MCF 10A (cell line): ENCODE measurements around the gene MRAS. TPM values are rescaled to one million over a fixed set of nuclear protein-coding genes. Genes with fewer than 3 reads are reported as not detected.

ENCODE experiments used
- BruUV-seq: library from RNA; stranded (reverse); fragments of 400-500 nt; replicated peaks from 2 replicates; lab custom pipeline; 2021; lab: Mats Ljungman, UMichigan
- CTCF ChIA-PET: fragments of 300-600 bp; sonication (Branson Sonifier 250); formaldehyde crosslinking; extraction: SDS; loops from one replicate; lab custom pipeline; 2021; ENCODE audit warnings: antibody characterized with exemption, inconsistent platforms; lab: Yijun Ruan, JAX
- POLR2A ChIA-PET: fragments of 300-600, 350-650 bp; sonication (Branson Sonifier 250); formaldehyde crosslinking; extraction: SDS; loops from one replicate; lab custom pipeline; 2020; ENCODE audit warnings: antibody characterized with exemption, inconsistent platforms; lab: Yijun Ruan, JAX
- DNase-seq: peaks from one replicate; pipeline ENCODE4 v3.0.0-alpha.2; 2018; ENCODE audit not compliant: unreplicated experiment
- H3K27ac Mint-ChIP-seq: one replicate; pipeline ENCODE4 v1.8.0; 2022; ENCODE audit warnings: mild to moderate bottlenecking, low read depth, mixed read lengths; ENCODE audit not compliant: unreplicated experiment
- H3K27me3 Mint-ChIP-seq: one replicate; pipeline ENCODE4 v1.8.0; 2022; ENCODE audit warnings: mixed read lengths; ENCODE audit not compliant: insufficient read depth, unreplicated experiment
- H3K36me3 Mint-ChIP-seq: one replicate; pipeline ENCODE4 v1.8.0; 2022; ENCODE audit warnings: mild to moderate bottlenecking, moderate library complexity, mixed read lengths; ENCODE audit not compliant: insufficient read depth, unreplicated experiment
- H3K4me1 Mint-ChIP-seq: one replicate; pipeline ENCODE4 v1.8.0; 2022; ENCODE audit warnings: mixed read lengths; ENCODE audit not compliant: insufficient read depth, unreplicated experiment
- H3K4me3 Mint-ChIP-seq: one replicate; pipeline ENCODE4 v1.8.0; 2022; ENCODE audit warnings: mild to moderate bottlenecking, moderate library complexity, mixed read lengths; ENCODE audit not compliant: unreplicated experiment
- H3K9me3 Mint-ChIP-seq: one replicate; pipeline ENCODE4 v1.8.0; 2022; ENCODE audit warnings: mixed read lengths; ENCODE audit not compliant: unreplicated experiment
- CTCF ChIP-seq: fragments of 200-600 bp; IDR thresholded peaks from one replicate; pipeline ENCODE4 v1.8.0; 2022; ENCODE audit warnings: antibody characterized with exemption, mild to moderate bottlenecking; ENCODE audit not compliant: unreplicated experiment
- intact Hi-C: fragments of 100-400 bp; cut with micrococcal nuclease; formaldehyde crosslinking; loops from 2 replicates; pipeline ENCODE4 v1.14.1; 2022
- total RNA-seq: library from RNA; stranded (reverse); gene quantifications from 2 replicates; pipeline ENCODE4 v1.2.3, GENCODE V29; 2022

The MRAS gene
- total RNA-seq, 1 experiment from 2014 or later, result 5.2 TPM

GRCh38 chr3:138441742-138442141, 93.4 kb downstream of the MRAS start:
- CTCF ChIA-PET, result interaction anchor here (0.7 to 2.4 kb wide), 5 partner anchors 11 to 494 kb away, joined by 3 to 9 read pairs (median 4); no protein-coding TSS in a partner anchor
- Mint-ChIP-seq H3K4me1 (peaks cover 10% of the 10 kb centered on the region), H3K27me3 (no peaks in the 10 kb centered on the region), H3K27ac (no peak overlapping the region), H3K4me3 (no peak overlapping the region), H3K9me3 (no peaks in the 10 kb centered on the region), H3K36me3 (no peaks in the 10 kb centered on the region)
- POLR2A ChIA-PET, result no interaction called here
- no TSS peak for BruUV-seq
- intact Hi-C loops, result no loop called here
- peak; percentile 58 for DNase-seq
- no peak for TF ChIP-seq CTCF

DNA sequence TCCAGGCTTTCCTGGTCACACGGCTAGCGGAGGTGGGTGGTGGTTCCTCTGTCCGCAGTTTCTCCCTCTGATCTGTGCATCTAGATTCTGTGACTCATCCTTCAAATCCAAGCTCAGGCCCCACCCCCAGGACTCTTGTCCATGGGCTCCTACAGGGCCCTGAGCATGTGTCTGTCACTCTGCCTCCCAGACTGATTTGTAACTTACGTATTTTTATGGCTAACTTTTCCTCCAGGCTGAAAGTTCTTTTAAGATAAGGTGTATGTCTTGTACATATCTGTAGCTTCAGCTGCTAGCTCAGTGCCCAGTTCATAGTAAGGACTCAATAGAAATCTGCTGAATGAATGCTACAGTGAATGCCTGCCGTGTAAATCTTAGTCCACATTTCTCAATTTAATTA, 94.1 kb downstream of the MRAS start:
- Mint-ChIP-seq H3K4me3 (no peak overlapping the region), H3K27me3 (no peaks in the 10 kb centered on the region), H3K36me3 (no peaks in the 10 kb centered on the region), H3K4me1 (peaks cover 10% of the 10 kb centered on the region), H3K9me3 (no peaks in the 10 kb centered on the region), H3K27ac (no peak overlapping the region)
- no TSS peak for BruUV-seq
- peak; percentile 87 for DNase-seq
- intact Hi-C loops, result no loop called here
- ChIA-PET POLR2A (interaction anchor here (0.6 to 1.2 kb wide), 3 partner anchors 27 to 1389 kb away, joined by 3 to 5 read pairs (median 3); no protein-coding TSS in a partner anchor), CTCF (interaction anchor here (0.5 to 2.4 kb wide), 6 partner anchors 25 to 473 kb away, joined by 3 to 9 read pairs (median 3); no protein-coding TSS in a partner anchor)
- no peak for TF ChIP-seq CTCF

GRCh38 chr3:138443091-138443490, 94.7 kb downstream of the MRAS start:
- CTCF ChIA-PET, result interaction anchor here (0.6 to 2.4 kb wide), 4 partner anchors 25 to 472 kb away, joined by 3 to 9 read pairs (median 4); no protein-coding TSS in a partner anchor

More at GRCh38 chr3:138443091-138443490, 94.7 kb downstream of the MRAS start:
- Mint-ChIP-seq H3K36me3 (no peaks in the 10 kb centered on the region), H3K27me3 (no peaks in the 10 kb centered on the region), H3K4me3 (no peak overlapping the region), H3K9me3 (no peaks in the 10 kb centered on the region), H3K27ac (no peak overlapping the region), H3K4me1 (peaks cover 10% of the 10 kb centered on the region)
- no TSS peak for BruUV-seq
- intact Hi-C loops, result no loop called here
- POLR2A ChIA-PET, result interaction anchor here (1.2 kb wide), 1 partner anchor 28 kb away, joined by 5 read pairs; no protein-coding TSS in a partner anchor
- DNase-seq, result no peak
- TF ChIP-seq CTCF, result no peak
